Measurements from ENCODE around the gene AASDH. TPM values are rescaled to one million over a fixed set of nuclear protein-coding genes. Genes with fewer than 3 reads are reported as not detected.

AASDH gene
- total and polyA plus RNA-seq, 12 donors, result 2.0 to 8.7 (median 6.2) TPM

DNA sequence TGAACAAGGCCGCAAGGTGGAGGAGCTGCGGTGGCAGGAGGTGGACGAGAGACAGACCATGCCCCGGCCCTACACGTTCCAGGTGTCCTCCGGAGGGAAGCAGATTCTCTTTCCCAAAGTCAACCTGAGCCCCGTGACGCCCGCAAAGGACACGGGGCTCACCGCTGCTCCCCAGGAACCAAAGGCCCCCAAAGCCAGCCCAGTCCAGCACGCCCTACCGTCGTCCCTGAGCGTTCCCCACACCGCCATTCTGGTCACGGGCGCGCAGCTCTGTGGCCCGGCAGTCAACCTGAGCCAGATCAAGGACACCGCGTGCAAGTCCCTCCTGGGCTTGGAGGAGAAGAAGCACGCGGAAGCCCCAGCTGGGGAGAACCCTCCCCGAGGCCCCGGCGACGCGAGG is 72.2 kb downstream of the AASDH start:
- 96 to 98% methylated on average over 29 of the region's 29 CpGs for WGBS, 2 donors
- H3K27me3 ChIP-seq, result no peaks in the 10 kb centered on the region
- TF ChIP-seq, protein P1, sequence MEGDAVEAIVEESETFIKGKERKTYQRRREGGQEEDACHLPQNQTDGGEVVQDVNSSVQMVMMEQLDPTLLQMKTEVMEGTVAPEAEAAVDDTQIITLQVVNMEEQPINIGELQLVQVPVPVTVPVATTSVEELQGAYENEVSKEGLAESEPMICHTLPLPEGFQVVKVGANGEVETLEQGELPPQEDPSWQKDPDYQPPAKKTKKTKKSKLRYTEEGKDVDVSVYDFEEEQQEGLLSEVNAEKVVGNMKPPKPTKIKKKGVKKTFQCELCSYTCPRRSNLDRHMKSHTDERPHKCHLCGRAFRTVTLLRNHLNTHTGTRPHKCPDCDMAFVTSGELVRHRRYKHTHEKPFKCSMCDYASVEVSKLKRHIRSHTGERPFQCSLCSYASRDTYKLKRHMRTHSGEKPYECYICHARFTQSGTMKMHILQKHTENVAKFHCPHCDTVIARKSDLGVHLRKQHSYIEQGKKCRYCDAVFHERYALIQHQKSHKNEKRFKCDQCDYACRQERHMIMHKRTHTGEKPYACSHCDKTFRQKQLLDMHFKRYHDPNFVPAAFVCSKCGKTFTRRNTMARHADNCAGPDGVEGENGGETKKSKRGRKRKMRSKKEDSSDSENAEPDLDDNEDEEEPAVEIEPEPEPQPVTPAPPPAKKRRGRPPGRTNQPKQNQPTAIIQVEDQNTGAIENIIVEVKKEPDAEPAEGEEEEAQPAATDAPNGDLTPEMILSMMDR (IDR thresholded peaks at IDR 0.05), result no peak
- H3K4me3 ChIP-seq, result no peak overlapping the region
- no peaks in the 10 kb centered on the region for H3K36me3 ChIP-seq
- H3K4me1 ChIP-seq, result no peaks in the 10 kb centered on the region
- no peaks in the 10 kb centered on the region for H3K9me3 ChIP-seq
- no peak for ATAC-seq
- no peak for DNase-seq
- intact Hi-C loops (cut with DNase I), result no loop called here
- H3K27ac ChIP-seq, result no peak overlapping the region

DNA sequence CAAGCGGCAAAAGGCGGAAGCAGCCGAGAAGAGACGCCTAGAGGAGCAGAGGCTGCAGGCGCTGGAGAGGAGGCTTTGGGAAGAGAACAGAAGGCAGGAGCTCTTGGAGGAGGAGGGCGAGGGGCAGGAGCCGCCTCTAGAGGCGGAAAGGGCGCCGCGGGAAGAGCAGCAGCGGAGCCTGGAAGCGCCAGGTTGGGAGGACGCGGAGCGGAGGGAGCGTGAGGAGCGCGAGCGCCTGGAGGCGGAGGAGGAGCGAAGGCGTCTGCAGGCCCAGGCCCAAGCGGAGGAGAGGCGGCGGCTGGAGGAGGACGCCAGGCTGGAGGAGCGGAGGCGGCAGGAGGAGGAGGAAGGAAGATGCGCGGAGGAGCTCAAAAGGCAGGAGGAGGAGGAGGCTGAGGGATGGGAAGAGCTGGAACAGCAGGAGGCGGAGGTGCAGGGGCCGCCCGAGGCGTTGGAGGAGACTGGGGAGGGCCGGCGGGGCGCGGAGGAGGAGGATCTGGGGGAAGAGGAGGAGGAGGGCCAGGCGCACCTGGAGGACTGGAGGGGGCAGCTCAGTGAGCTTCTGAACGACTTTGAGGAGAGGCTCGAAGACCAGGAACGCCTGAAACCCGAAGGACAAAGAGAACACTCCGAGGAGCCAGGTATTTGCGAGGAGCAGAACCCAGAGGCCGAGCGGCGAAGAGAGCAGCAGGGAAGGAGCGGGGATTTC is 72.9 kb downstream of the AASDH start:
- intact Hi-C loops (cut with DNase I), result no loop called here
- ATAC-seq, result no peak

DNA sequence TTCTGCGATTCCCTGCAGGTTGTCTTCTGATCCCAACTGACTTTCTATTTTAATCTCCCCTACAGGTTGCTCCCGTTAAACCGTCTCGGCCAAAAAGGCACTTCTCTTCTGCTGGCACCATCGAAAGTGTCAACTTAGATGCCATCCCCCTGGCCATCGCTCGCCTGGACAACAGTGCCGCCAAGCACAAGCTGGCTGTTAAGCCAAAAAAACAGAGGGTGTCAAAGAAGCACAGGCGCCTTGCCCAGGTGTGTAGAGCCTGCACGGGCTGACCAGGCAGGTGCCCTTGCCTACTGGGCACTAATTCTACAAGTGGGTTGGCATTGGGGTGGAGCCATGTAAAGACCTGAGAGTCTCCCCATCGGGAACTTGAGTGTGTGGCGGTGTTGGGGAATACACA is 74.2 kb downstream of the AASDH start:
- DNase-seq (no peak), ATAC-seq (no peak)

More for the DNA sequence above, 72.9 kb downstream of the AASDH start:
- TF ChIP-seq, protein P1 (IDR thresholded peaks at IDR 0.05), result no peak
- Histone ChIP-seq H3K27ac (no peak overlapping the region), H3K27me3 (no peaks in the 10 kb centered on the region), H3K4me3 (no peak overlapping the region), H3K4me1 (no peaks in the 10 kb centered on the region), H3K36me3 (no peaks in the 10 kb centered on the region), H3K9me3 (no peaks in the 10 kb centered on the region)
- 96 to 98% methylated on average over 50 of the region's 50 CpGs for WGBS, 2 donors
- no peak for DNase-seq

DNA sequence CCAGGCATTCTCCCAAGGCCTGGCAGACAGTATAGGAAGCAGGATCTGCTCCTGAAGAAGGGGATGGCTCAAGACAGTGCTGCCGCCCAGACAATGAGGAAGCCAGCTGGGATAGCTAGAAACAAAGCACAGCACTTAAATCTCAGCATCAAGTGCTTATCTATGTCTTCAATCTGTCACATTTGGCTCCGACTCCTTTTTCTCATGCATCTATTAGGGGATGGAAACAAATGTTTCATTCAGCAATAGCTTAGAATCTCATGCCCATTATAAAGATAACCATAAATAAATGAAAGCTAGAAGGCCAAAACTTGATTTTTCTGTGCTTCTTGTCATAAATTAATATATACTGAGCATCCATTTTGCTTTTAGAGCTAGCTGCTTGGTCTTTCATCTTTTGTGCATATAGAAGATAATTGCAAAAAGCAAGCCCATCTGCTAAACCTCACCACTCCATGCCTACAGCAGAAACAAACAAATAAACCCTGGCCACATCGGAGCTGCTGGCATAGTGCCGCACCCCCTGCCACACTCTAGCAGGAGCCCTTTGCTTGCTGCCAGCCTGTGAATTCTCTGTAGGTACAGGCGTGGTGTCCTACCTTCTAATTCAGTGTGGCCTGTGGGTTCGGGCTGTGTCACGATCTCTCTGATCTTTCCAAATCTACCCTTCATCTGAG is 75.9 kb downstream of the AASDH start:
- 80 to 84% methylated on average over 7 of the region's 7 CpGs for WGBS, 2 donors

More for the DNA sequence above, 74.2 kb downstream of the AASDH start:
- TF ChIP-seq, protein P1 (IDR thresholded peaks at IDR 0.05), result no peak
- WGBS, 2 donors, result 96% methylated on average over 12 of the region's 12 CpGs
- H3K36me3 ChIP-seq, result no peaks in the 10 kb centered on the region
- intact Hi-C loops (cut with DNase I), result no loop called here
- H3K9me3 ChIP-seq, result no peaks in the 10 kb centered on the region
- no peak overlapping the region for H3K27ac ChIP-seq
- H3K27me3 ChIP-seq, result no peaks in the 10 kb centered on the region
- no peaks in the 10 kb centered on the region for H3K4me1 ChIP-seq
- no peak overlapping the region for H3K4me3 ChIP-seq

More for the DNA sequence above, 75.9 kb downstream of the AASDH start:
- Histone ChIP-seq H3K4me1 (no peaks in the 10 kb centered on the region), H3K27me3 (no peaks in the 10 kb centered on the region), H3K27ac (no peak overlapping the region), H3K4me3 (no peak overlapping the region), H3K9me3 (no peaks in the 10 kb centered on the region), H3K36me3 (no peaks in the 10 kb centered on the region)
- intact Hi-C loops (cut with DNase I), result no loop called here
- ATAC-seq (no peak), DNase-seq (no peak)
- TF ChIP-seq, protein P1 (IDR thresholded peaks at IDR 0.05), result no peak

All from heart right ventricle (tissue), 16 donors.